HCT116 (cell line): Measurements from ENCODE around the gene PRKG1.

Experiments used
- ATF3 ChIP-seq: IDR thresholded peaks from 2 replicates; pipeline ENCODE4 v1.6.1; 2012
- EGR1 ChIP-seq: IDR thresholded peaks from 2 replicates; pipeline ENCODE4 v1.6.1; 2012; ENCODE audit warnings: low read depth
- ELF1 ChIP-seq: IDR thresholded peaks from 2 replicates; pipeline ENCODE4 v1.6.1; 2012; ENCODE audit warnings: low read depth, borderline replicate concordance
- EZH2 ChIP-seq: fragments of 200-600 bp; sonication (generic); IDR thresholded peaks from 2 replicates; pipeline ENCODE4 v1.6.1; 2017; ENCODE audit warnings: antibody characterized with exemption, mixed run types
- EZH2phosphoT487 ChIP-seq: fragments of 200-600 bp; IDR thresholded peaks from 2 replicates; pipeline ENCODE4 v1.6.1; 2018; ENCODE audit warnings: antibody characterized with exemption, borderline replicate concordance
- POLR2A ChIP-seq: IDR thresholded peaks from 2 replicates; pipeline ENCODE4 v1.7.0; 2011; ENCODE audit warnings: borderline replicate concordance; ENCODE audit not compliant: insufficient read depth, insufficient read length; ENCODE audit errors: extremely low read depth
- RAD21 ChIP-seq: IDR thresholded peaks from 2 replicates; pipeline ENCODE4 v1.6.1; 2012; ENCODE audit warnings: low read depth, mild to moderate bottlenecking
- SRF ChIP-seq: IDR thresholded peaks from 2 replicates; pipeline ENCODE4 v1.6.1; 2012; ENCODE audit warnings: low read depth
- YY1 ChIP-seq: IDR thresholded peaks from 2 replicates; pipeline ENCODE4 v1.6.1; 2011; ENCODE audit warnings: low read length, low read depth, moderate library complexity, mild to moderate bottlenecking; ENCODE audit not compliant: insufficient replicate concordance; ENCODE audit errors: extremely low read depth
- ZFX ChIP-seq: fragments of 450-650 bp; IDR thresholded peaks from 2 replicates; pipeline ENCODE4 v1.6.1; 2017
- TF ChIP-seq, protein P1 (sequence below), 3 experiments: fragments of 200-600 bp in 1 of 3; sonication (generic) in 1 of 3; IDR thresholded peaks in 2 of 3; conservative IDR thresholded peaks in 1 of 3; 2 replicates each; pipeline ENCODE4 v1.5.1; 2012 to 2017; ENCODE audit warnings: low read depth in 2 of 3, low read length in 2 of 3, antibody characterized with exemption in 1 of 3, borderline replicate concordance in 1 of 3, control low read depth in 1 of 3, mild to moderate bottlenecking in 1 of 3, mixed read lengths in 1 of 3, mixed run types in 1 of 3, moderate library complexity in 1 of 3; ENCODE audit not compliant: insufficient read depth in 1 of 3
- TF ChIP-seq, protein P2 (sequence below): IDR thresholded peaks from 2 replicates; pipeline ENCODE4 v1.6.1; 2012

DNA sequence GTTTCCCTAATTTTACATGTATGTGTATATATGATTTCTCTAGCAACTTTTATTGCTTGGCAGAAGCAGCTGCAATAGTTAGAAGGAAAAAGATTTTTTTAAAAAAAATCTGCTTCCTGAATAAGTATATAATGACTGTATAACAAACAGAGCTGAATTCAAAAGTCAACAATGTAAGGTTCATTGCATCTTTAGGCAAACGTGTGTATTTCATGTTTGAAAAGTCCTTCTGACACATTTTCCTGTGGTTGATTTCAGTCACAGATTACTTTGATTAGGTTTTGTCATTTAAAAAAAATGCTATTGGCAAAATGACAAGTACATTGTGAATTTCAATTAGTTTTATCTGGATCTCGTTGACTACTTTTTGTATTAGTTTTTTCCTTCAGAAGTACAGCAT is 394.1 kb downstream of the PRKG1 start:
- TF ChIP-seq POLR2A (no peak), ATF3 (no peak), EZH2 (no peak), EGR1 (no peak), SRF (no peak), YY1 (no peak), ELF1 (no peak), RAD21 (no peak), EZH2phosphoT487 (no peak), ZFX (no peak)
- TF ChIP-seq, protein P1, sequence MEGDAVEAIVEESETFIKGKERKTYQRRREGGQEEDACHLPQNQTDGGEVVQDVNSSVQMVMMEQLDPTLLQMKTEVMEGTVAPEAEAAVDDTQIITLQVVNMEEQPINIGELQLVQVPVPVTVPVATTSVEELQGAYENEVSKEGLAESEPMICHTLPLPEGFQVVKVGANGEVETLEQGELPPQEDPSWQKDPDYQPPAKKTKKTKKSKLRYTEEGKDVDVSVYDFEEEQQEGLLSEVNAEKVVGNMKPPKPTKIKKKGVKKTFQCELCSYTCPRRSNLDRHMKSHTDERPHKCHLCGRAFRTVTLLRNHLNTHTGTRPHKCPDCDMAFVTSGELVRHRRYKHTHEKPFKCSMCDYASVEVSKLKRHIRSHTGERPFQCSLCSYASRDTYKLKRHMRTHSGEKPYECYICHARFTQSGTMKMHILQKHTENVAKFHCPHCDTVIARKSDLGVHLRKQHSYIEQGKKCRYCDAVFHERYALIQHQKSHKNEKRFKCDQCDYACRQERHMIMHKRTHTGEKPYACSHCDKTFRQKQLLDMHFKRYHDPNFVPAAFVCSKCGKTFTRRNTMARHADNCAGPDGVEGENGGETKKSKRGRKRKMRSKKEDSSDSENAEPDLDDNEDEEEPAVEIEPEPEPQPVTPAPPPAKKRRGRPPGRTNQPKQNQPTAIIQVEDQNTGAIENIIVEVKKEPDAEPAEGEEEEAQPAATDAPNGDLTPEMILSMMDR (IDR thresholded peaks at IDR 0.05 in 2 of 3, conservative IDR thresholded peaks at IDR 0.05 in 1 of 3; ENCODE audit: borderline replicate concordance in 1 of 3, insufficient read depth in 1 of 3, low read depth in 2 of 3, low read length in 2 of 3) = no peak
- TF ChIP-seq, protein P2, sequence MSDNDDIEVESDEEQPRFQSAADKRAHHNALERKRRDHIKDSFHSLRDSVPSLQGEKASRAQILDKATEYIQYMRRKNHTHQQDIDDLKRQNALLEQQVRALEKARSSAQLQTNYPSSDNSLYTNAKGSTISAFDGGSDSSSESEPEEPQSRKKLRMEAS = no peak
